Epithelial cell of prostate (primary cell): ENCODE measurements around the gene SORCS1.

Experiments used
- DNase-seq: peaks from one replicate; pipeline ENCODE4 v3.0.0-alpha.2; 2011; ENCODE audit warnings: low read depth, low spot score
- H3K27ac ChIP-seq: fragments of 450-650 bp; 2 replicates; pipeline ENCODE4 v1.5.1; 2017; ENCODE audit warnings: mild to moderate bottlenecking

The SORCS1 gene

DNA sequence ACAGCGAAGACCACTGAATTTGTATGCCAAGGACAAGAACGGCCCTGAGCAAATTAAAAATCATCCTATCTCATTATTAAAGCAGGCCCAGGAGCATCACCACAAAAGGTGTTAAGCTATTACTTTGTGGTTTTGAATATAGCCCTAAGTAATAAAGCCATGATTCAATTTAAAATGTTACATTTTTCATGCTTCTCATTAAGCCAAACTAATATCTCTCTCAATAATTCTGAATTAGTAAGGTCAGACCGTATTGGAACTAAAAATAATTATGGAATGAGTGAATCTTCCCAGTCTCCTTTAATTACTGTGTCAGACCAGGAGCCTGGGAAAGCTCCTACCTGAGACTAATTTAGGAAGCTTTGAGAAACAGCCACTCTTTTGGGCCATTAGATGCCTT, 162.4 kb downstream of the SORCS1 start:
- no peak overlapping the region for H3K27ac ChIP-seq
- no peak for DNase-seq

DNA sequence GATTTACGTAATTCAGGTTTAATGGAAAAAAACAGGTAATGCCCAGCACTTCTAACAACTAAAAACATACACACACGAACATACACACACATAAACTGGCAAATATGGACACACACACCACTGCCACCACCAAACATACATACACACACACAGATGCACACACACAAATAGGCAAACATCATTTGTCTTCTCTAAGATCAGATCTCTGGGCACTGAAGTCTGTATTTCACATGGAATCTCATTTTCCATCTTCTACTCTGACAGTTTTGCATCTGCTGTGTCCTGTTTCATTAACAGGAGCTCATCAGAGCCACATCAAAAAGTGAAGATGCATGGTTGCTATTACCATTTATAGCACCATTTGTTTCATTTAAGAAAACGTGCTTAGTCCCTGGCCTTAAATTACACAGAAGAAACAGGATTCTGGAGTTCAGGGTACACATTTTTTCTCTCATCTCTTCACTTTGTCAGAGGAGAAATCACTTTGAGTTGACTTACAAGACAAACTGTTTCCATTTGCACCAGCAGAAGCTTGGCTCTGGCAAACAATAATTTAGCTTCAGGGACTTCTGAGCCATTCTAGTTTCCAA, 165.3 kb downstream of the SORCS1 start:
- H3K27ac ChIP-seq = no peak overlapping the region
- no peak for DNase-seq

DNA sequence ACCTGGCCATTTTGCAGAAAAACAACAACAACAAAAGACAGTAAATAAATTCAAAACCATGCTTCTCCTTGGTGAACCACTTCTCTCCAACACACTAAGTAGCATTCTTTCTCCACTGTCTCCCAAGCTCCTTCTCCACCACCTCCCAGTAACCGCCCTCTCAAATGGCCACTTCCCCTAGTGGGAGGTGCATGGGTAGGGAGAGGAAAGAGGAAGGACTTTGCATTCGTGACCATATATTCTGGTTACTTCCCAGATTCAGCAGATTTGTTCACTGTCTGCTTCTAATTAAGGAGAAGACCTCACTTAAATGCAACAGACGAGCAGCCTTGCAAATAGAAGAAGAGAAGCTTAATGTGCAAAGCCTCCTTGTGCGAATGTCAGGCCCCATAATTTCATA, 166.8 kb downstream of the SORCS1 start:
- no peak for DNase-seq
- no peak overlapping the region for H3K27ac ChIP-seq

DNA sequence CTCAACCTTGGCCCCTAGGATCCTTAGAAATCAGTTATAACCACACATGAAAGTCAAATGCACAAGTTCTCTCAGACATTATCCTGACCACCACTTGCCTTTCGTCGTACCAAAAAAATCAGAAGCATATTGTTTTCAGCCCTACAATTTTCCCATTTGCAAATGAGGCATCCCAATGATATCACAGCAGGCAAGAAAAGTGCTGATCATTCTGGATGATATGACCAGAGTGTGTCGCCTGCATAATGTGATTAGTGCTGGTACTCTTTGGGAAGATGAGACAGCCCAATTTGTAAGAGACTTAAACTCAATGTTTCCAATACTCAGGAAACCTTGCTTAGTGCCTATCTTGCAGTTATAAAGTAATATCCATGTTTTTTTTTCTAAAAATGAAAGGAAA, 168.0 kb downstream of the SORCS1 start:
- DNase-seq = no peak
- no peak overlapping the region for H3K27ac ChIP-seq

DNA sequence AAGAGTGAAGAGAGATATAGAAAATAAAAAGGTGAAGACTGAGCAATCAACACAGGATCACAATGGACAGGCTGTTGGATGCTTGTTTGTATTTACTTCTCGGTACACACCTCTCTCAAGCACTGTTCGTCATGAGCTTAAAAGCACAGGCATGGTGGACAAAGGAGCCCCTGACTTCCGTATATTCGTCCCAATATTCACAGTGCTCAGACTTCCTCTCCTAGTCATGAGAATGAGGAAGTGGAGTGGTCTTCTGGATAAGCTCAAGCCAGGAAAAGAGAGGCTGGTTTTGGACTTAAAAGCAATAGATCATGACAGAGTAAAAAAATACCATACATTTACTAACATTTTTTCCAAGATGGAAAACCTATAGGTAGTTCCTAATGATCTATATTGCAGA, 172.5 kb downstream of the SORCS1 start:
- DNase-seq = no peak

DNA sequence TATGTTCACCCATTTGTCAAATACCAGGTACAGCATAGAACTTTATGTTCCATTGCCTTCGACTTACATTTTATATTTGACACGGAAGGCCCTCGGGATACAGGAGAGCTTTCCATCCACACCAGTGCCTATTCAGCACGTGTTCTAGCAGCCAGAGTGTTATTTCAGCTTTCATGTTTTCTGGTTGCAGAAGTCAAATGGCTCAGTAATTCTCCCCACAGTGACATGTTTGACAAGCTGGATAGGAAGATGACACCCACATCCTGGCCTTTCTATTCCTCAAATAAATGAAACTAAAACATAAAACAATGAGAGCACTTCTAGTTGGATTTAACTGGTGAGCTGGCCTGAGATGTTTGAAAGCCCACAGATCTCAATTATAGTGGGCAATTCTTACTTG, 173.4 kb downstream of the SORCS1 start:
- no peak overlapping the region for H3K27ac ChIP-seq
- DNase-seq = no peak

More for the DNA sequence above, 172.5 kb downstream of the SORCS1 start:
- H3K27ac ChIP-seq = no peak overlapping the region

DNA sequence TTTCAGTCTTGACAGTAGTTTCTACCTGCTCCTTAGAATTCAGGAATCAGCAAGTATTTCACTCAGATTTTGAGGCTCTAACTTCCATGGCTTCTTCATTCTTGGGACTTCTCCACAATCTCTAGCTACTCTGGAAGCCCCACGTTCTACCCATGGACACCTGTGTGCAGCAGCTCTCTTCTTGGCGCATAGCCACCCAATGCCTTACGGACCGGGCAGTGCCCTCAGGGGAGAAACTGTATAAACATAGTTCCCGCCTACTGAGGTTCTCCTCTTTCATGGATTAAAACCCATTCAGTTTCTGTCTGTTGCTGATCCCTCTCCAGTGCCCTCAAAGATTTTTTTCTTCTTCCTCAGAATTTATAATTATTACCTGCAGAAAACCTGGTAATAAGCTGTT, 177.1 kb downstream of the SORCS1 start:
- no peak overlapping the region for H3K27ac ChIP-seq
- no peak for DNase-seq

DNA sequence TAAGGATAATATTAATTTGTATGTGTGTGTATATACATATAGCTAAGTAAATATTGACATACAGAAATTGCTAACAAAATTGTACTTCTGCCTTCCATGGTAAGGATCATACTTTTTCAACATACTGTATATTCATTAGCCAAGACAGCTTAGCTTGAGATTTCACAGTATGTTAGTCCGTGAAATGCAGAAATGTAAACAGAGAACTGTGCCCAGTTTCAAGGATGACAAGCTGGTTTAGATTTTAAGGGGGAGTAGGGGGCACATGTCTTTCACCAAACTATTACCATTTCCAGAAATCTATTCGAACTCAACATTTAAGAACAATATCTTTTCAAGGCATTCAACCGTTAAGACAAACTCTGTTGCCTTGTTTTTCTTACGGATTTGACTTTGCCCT, 182.2 kb downstream of the SORCS1 start:
- DNase-seq = no peak
- H3K27ac ChIP-seq = no peak overlapping the region

DNA sequence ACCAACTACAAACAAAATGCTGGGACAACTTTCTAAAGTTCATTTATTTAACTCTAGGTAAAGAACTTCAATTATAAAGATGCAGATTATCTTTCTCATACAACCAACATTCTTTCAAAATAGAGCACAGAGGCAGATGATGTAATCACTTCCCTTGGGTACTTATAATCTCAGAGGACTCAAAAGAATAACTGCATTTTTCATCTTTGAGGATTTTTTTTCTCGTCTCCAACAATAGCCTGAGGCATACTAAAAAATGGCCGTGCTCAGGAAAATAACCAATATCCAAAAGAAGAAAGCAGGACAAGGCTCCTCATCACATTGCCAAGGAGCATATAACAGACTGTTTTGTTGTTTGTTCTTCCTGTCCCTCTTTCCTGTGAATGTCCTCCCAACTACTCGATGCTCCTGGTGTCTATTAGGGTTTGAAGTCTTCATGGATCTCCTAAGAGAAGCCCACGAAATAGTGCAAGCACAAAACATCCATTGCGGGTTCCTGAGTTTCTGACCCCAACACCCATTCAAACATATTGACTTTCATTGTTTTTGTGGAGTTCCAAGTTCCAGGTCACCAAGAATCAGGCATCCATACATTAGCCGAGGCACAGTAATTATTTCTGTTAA, 182.9 kb downstream of the SORCS1 start:
- H3K27ac ChIP-seq = no peak overlapping the region
- no peak for DNase-seq

DNA sequence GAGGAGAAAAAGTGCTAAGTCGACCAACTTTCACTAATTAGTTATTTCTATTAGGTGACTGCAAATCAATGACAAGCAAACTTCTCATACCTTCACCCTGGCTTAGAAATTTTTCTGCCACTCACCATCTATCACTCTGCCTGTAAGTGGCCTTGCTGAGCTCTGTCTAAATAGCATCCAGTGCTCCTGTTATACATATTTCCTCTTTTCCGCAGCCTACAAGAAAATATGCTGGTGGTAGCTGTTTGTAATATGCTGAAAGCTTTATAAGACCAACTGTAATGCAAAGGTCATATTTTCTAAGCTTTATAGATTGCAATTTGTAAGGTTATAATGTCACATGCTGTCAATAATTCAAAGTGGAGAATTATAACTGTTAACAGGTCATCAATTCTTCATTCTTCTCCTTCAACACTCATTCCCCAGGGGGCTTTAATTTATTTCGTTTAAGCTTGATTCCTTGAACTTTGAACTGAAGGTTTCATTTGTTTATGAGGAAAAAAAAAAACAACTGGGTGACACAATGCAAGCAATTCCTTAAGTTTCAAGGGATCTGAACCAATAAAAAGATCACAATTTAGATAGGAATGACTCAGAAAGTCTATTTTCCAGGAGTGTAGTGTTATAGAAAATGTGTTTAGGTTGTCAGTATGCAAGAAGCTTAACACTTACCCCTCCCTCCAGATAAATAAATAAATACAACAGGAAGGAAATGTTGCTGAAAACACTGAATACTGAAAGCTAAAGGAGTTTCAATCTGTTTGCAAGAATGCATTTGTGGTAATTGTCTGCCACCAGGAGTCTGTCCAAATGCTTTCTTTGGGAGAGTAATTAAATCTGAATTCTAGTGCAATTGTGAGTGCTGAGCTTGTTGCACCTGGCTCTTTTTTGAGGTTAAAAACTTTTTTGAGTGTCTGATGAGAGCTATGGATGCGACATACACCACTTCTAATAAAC, 183.7 kb downstream of the SORCS1 start:
- no peak overlapping the region for H3K27ac ChIP-seq
- DNase-seq = no peak

DNA sequence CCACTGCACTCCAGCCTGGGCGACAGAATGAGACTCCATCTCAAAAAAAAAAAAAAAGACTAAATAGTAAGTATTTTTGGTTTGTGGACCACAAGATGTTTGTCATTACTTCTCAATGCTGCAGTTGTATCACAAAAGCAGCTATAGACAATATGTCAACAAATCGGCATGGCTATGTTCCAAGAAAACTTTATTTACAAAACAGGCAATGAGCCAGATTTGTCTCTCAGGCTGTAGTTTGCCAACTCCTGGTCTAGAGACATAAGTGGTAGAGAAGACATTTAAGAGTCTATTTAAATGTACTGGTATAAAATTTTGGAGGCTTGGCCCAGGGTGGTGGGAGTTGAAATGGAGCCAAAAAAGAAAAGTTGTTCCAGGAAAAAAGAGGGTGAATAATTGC, 185.8 kb downstream of the SORCS1 start:
- H3K27ac ChIP-seq = no peak overlapping the region
- no peak for DNase-seq

DNA sequence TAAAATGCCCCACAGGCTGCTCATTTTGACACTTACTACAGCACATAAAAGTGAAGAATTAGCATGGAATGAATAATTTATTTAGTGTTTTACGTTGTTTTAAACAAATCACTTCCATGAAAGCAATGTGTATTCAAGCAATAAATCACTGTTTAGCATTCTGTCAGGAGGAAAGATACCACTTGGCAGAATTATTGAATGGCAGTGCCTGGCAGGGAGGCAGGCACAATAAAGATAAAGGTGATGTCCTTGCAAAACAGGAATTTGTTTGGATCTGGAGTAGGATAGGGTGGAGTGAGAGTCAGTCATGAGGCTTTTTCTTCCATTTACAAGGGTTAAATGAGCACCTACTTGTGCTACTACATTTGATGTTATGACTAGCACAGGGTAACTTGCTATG, 190.8 kb downstream of the SORCS1 start:
- no peak overlapping the region for H3K27ac ChIP-seq
- DNase-seq = no peak

DNA sequence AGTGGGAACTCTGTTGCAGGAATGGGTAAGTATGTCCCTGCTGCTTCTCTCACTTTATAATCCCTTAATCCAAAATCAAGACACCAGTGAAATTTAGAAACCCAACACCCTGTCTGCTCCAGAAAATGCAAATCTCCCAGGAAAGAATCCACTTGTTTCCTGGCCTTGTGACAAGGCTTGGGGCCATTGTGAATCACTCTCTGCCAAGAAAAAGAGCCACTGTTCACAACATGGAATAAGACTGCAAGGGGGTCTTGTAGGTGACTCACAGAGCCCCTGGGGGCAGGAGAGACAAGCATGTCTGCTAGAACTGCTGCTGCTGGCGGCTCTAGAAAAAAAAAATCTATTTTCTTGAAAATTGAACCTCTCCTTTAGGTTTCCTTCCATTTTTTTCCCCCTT, 191.2 kb downstream of the SORCS1 start:
- H3K27ac ChIP-seq = no peak overlapping the region
- no peak for DNase-seq

DNA sequence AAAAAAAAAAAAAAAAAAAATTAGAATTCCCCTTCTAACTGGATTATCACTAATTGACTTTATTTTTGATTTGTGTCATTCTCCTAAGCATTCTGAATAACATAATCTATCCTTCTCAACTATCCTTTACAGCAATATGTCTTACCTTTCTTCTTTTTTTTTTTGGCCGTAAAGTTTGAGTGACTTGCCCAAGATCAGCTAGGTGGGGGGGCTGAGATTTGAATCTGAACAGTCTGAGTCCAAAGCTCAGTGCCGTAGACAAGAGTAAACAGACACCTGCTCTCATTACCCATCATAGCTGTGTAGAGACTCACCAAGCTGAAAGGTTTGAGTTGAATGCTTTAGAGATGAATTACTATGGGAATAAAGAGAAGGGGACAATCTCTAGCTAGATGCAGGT, 192.1 kb downstream of the SORCS1 start:
- no peak for DNase-seq
- H3K27ac ChIP-seq = no peak overlapping the region

DNA sequence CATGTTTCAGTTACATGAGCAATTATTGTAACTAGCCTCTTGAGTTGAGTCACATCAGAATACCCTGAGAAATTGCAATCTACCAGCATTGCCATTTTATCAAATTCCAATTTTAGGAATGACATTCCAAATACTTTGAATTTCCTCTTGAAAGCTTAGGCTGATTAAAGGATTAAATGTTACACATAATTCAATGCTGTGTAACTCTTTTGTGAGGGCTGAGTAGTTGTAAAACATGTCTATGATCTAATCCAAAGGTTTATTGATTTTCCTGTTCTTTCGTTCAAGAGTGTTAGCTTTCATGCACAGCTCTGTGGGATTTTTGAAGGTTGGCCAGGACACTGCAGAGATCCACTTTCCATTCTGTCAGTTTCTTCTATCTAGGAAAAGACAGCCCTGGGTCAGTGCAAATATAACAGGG, 193.1 kb downstream of the SORCS1 start:
- no peak for DNase-seq
- H3K27ac ChIP-seq = no peak overlapping the region

DNA sequence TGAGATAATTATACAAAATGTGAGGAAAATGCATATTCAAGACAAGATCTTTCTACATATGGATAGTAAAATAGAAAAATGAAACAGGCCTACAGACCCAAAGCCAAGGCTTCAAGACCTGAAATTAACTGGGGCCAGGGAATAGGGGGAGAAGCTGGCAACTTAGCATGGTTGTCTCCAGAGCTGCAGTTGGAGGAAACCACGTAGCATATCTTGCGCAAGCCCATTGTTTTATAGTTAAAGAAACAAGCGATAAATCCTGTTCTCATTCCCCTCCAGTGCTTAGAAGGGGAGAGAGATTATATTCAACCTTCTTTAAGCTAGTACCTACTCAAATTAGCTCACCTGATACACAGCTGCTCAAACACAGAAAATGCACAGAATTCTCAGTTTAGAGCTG, 197.1 kb downstream of the SORCS1 start:
- DNase-seq = no peak
- no peak overlapping the region for H3K27ac ChIP-seq

DNA sequence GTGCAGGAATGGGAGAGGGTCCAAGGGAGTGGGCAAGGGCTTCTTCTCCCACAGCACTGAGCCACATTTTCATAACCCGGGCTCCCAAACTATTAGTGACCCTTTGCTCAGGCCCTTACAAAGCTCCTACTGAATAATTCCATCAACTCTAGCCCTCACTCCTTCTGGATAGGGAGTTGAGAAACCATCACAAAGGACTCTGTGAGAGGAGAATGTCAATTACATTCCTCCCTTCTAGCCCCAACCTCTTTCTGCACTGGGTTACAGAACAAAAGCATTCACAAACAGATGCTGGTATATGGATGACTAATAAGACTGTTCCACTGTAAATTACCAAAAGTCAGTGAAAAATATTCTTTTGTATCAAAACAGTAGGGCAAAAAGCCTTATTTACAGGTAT, 203.7 kb downstream of the SORCS1 start:
- no peak overlapping the region for H3K27ac ChIP-seq

DNA sequence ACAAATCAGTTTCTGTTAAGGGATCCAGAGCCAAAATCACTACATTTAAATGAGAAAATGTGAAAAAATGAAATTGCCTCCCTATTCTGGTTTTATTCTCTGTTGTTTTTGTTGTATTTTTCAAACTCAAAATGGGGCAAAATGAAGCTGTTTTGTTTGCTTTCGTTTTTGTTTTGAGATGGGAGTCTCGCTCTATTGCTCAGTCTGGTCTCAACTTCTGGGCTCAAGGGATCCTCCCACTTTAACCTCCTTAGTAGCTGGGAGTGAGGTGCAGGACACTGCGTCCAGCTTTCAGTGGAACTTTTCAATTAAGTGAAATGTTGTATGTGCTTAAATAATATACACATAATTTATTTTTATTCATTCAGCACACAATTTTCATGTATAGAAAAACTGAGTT, 205.0 kb downstream of the SORCS1 start:
- no peak overlapping the region for H3K27ac ChIP-seq
- DNase-seq = no peak

More for the DNA sequence above, 203.7 kb downstream of the SORCS1 start:
- no peak for DNase-seq

DNA sequence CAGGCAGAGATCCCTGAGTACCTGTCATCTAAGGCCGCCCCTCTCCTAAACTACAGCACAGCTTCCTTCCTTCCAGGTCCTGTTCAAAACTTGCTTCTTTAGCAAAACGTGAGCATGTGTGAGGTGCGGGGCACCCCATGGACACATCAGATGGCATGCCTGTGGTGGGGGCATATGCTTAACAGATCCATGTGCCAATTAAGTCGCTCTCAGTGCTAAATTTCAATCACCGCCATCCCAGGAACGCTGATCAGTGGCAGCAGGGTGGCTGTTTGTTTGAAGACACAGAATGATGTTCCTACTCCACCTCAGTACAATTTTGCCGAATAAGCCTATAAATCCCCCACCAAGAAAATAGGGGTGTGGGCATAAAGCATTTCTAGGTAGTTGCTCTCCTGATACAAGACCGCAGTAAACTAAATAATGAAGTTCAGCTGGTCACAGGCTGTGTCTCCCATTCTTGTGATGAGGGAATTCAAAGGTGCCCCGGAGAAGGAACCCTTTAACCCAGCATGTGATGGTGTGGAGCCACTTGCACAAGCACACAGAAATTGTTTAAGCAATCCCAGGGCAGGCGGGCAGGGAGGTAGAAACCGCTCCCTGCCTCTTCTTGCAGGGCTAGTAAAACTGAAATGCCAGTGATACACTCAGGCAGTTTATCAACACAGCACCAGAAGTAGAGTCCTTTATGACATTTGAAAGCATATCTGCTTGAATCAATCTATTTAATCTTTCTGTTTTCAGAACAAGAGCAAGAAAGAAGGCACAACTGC, 205.7 kb downstream of the SORCS1 start:
- no peak overlapping the region for H3K27ac ChIP-seq
- DNase-seq = no peak

DNA sequence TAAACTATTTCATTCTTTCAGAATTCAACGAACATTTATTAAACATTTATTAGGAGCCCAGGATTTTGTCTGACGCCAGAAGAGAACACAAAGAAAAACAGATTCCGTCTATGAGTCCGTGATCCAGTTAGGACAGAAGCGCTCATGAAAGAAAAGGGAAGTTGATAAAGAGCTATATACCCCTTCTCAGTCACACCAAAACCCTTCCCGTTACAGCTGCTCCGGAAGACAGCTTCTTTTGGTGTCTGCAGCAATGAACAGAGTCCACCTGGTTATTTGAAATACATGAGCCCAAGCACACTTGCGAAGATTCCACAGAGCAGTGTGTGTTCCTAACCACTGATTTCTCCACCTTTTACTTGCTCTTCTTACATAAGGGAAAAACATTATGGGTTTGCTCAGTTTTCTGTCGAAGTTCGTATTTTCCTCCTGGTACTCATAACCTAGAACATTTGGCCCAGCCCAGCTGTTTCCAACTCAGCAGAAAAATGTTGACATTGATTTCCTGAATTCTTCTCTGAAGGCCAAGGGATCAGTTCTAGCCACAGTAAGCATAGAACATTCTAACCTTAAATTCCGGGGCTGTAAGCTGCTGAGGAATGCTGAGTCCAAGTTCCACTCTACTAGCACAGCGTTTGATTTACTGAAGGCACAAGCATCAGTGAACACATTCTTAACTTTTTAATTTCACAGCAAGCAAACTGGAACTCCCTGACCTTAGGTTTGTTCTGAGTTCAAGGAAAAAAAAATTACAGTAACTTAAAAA, 206.5 kb downstream of the SORCS1 start:
- DNase-seq = no peak

More for the DNA sequence above, 206.5 kb downstream of the SORCS1 start:
- no peak overlapping the region for H3K27ac ChIP-seq
